HCT116 (cell line): ENCODE results near the gene KNSTRN. TPM values are rescaled to one million over a fixed set of nuclear protein-coding genes. Genes with fewer than 3 reads are reported as not detected.

Source experiments
- ATAC-seq: fragments of 200-7000 bp; cut with Tn5 transposase; 2 replicates; pipeline ENCODE4 v1.9.1; 2020; ENCODE audit warnings: mild to moderate bottlenecking, moderate library complexity
- BruUV-seq: library from RNA; stranded (reverse); fragments of 400-500 nt; replicated peaks from 2 replicates; lab custom pipeline; 2021; lab: Mats Ljungman, UMichigan
- CTCF ChIA-PET: fragments of 300-600 bp; sonication (Branson Sonifier 250); formaldehyde crosslinking; loops from one replicate; lab custom pipeline; 2021; ENCODE audit warnings: antibody characterized with exemption; lab: Charles Lee
- POLR2A ChIA-PET: fragments of 300-600, 350-600 bp; sonication (Branson Sonifier 250); formaldehyde crosslinking; loops from one replicate; lab custom pipeline; 2021; ENCODE audit warnings: antibody characterized with exemption; lab: Charles Lee
- RAD21 ChIA-PET, 2 experiments: fragments of 300-600 bp; sonication (Branson Sonifier 250); formaldehyde crosslinking; loops; one replicate each; lab custom pipeline; 2023; ENCODE audit warnings: low total read pairs in 2 of 2; ENCODE audit not compliant: uncharacterized antibody in 2 of 2, unreplicated experiment in 2 of 2, low non-redundant PET in 1 of 2; lab: Charles Lee
- DNase-seq: peaks from one replicate; pipeline ENCODE4 v3.0.0-alpha.2; 2010; ENCODE audit warnings: low read depth, low spot score
- H2AFZ ChIP-seq: fragments of 200-600 bp; shearing (Covaris generic), sonication (generic); 2 replicates; pipeline ENCODE4 v1.6.1; 2017; ENCODE audit warnings: low read depth, mixed run types, mixed read lengths, antibody characterized with exemption, low read length; ENCODE audit not compliant: poor library complexity, severe bottlenecking
- H3K27ac ChIP-seq: 2 replicates; pipeline ENCODE4 v1.5.1; 2012; ENCODE audit warnings: low read depth, low read length
- H3K27me3 ChIP-seq: fragments of 200-600 bp; sonication (generic); 2 replicates; pipeline ENCODE4 v1.6.1; 2016; ENCODE audit warnings: mixed run types, low read length, mixed read lengths; ENCODE audit not compliant: insufficient read depth
- H3K36me3 ChIP-seq, 2 experiments: fragments of 200-500 bp in 1 of 2; fragments of 200-600 bp in 1 of 2; sonication (Bioruptor generic) in 1 of 2; sonication (generic) in 1 of 2; 2 replicates each; pipeline versions ENCODE4 v1.5.1 to v1.6.1; 2014 to 2016; ENCODE audit warnings: low read length in 2 of 2, inconsistent platforms in 1 of 2, mixed read lengths in 1 of 2, mixed run types in 1 of 2; ENCODE audit not compliant: insufficient read depth in 2 of 2, control insufficient read depth in 1 of 2
- H3K4me1 ChIP-seq, 2 experiments: fragments of 200-600 bp in 1 of 2; sonication (generic) in 1 of 2; 2 replicates each; pipeline versions ENCODE4 v1.5.1 to v1.6.1; 2012 to 2017; ENCODE audit warnings: low read length in 2 of 2, inconsistent platforms in 1 of 2, mild to moderate bottlenecking in 1 of 2, mixed read lengths in 1 of 2, mixed run types in 1 of 2, moderate library complexity in 1 of 2; ENCODE audit not compliant: insufficient read depth in 2 of 2, control insufficient read depth in 1 of 2
- H3K4me2 ChIP-seq: fragments of 200-600 bp; sonication (generic); 2 replicates; pipeline ENCODE4 v1.6.1; 2017; ENCODE audit warnings: mixed run types, low read length, mixed read lengths
- H3K4me3 ChIP-seq, 2 experiments: fragments of 200-600 bp in 1 of 2; sonication (generic) in 1 of 2; replicated peaks in 1 of 2; 2 replicates each; pipeline ENCODE4 v1.5.1; 2011 to 2016; ENCODE audit warnings: low read length in 2 of 2, control low read depth in 1 of 2, low read depth in 1 of 2, mild to moderate bottlenecking in 1 of 2, mixed read lengths in 1 of 2, mixed run types in 1 of 2
- H3K79me2 ChIP-seq: fragments of 200-600 bp; sonication (generic); 2 replicates; pipeline ENCODE4 v1.6.1; 2017; ENCODE audit warnings: mild to moderate bottlenecking, mixed run types, low read length, moderate library complexity, mixed read lengths; ENCODE audit not compliant: insufficient read depth
- H3K9ac ChIP-seq: fragments of 200-600 bp; sonication (generic); 2 replicates; pipeline ENCODE4 v1.6.1; 2016; ENCODE audit warnings: low read length, mixed read lengths
- H3K9me2 ChIP-seq: fragments of 200-600 bp; sonication (generic), shearing (Covaris generic); 2 replicates; pipeline ENCODE4 v1.6.1; 2017; ENCODE audit warnings: mixed run types, mild to moderate bottlenecking, moderate library complexity; ENCODE audit not compliant: insufficient read depth
- H3K9me3 ChIP-seq, 2 experiments: fragments of 200-500 bp in 1 of 2; fragments of 200-600 bp in 1 of 2; sonication (Bioruptor generic) in 1 of 2; sonication (generic) in 1 of 2; 2 replicates each; pipeline ENCODE4 v1.6.1; 2014 to 2017; ENCODE audit warnings: low read length in 2 of 2, mixed read lengths in 2 of 2, inconsistent platforms in 1 of 2, low read depth in 1 of 2, mild to moderate bottlenecking in 1 of 2, mixed run types in 1 of 2, moderate library complexity in 1 of 2; ENCODE audit not compliant: control insufficient read depth in 1 of 2, insufficient read depth in 1 of 2
- H4K20me1 ChIP-seq: fragments of 200-600 bp; sonication (generic), shearing (Covaris generic); 2 replicates; pipeline ENCODE4 v1.6.1; 2017; ENCODE audit warnings: mixed run types, mild to moderate bottlenecking, moderate library complexity; ENCODE audit not compliant: insufficient read depth
- CTCF ChIP-seq, 3 experiments: fragments of 200-600 bp in 1 of 3; sonication (generic) in 1 of 3; IDR thresholded peaks in 2 of 3; conservative IDR thresholded peaks in 1 of 3; 2 replicates each; pipeline ENCODE4 v1.5.1; 2012 to 2017; ENCODE audit warnings: low read depth in 2 of 3, low read length in 2 of 3, antibody characterized with exemption in 1 of 3, borderline replicate concordance in 1 of 3, control low read depth in 1 of 3, mild to moderate bottlenecking in 1 of 3, mixed read lengths in 1 of 3, mixed run types in 1 of 3, moderate library complexity in 1 of 3; ENCODE audit not compliant: insufficient read depth in 1 of 3
- POLR2AphosphoS5 ChIP-seq: IDR thresholded peaks from 2 replicates; pipeline ENCODE4 v1.6.1; 2011; ENCODE audit warnings: mild to moderate bottlenecking, low read depth, low read length, moderate library complexity
- intact Hi-C: fragments of 100-400 bp; cut with micrococcal nuclease; formaldehyde crosslinking; loops from 2 replicates; pipeline ENCODE4 v1.10.0; 2022
- total RNA-seq: library from RNA; stranded (reverse); gene quantifications from one replicate; pipeline ENCODE4 v1.2.1, GENCODE V29; 2021; ENCODE audit not compliant: unreplicated experiment

Gene KNSTRN
- total RNA-seq, 1 experiment from 2014 or later, result 84.1 TPM

DNA sequence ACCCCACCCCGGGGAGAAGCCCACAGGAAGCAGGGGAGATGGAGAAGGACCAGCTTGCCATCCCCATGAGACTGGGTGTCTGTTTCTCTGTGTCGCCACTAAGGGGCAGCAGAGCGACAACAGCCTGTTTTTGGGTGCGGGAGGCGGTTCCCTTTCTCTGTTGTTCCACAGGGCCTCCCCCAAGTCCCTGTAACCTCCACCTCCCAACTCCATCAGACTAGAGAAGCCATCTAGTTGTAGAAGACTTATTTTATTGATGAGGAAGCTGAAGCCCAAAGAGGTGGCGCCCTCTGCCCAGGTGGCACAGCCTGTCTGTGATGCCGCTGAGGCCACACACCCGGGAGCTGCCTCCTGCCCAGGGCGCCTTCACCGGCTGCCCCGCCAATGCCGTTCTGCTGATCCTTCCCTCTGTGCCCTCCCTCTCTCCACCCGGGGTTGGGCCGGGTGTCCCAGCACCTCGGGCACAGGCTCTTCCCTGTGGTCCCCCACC lies 37.8 kb upstream of the KNSTRN start:
- no peak overlapping the region for H3K27ac ChIP-seq

More for the DNA sequence above, 37.8 kb upstream of the KNSTRN start:
- no TSS peak for BruUV-seq
- ChIA-PET POLR2A (no interaction called here), RAD21 (interaction anchor here in 1 of 2 experiments (1.5 kb wide), 1 partner anchor 12 kb away, joined by 3 read pairs; no protein-coding TSS in a partner anchor)
- H3K27me3 ChIP-seq, result no peaks in the 10 kb centered on the region
- no peaks in the 10 kb centered on the region for H4K20me1 ChIP-seq
- no peak for DNase-seq
- ATAC-seq, result peak; percentile 55
- no peak overlapping the region for H3K4me3 ChIP-seq
- H3K79me2 ChIP-seq, result peaks cover 3% of the 10 kb centered on the region; the same call in 1 of the 2 replicates
- no peaks in the 10 kb centered on the region for H3K36me3 ChIP-seq
- no peak overlapping the region for H3K4me2 ChIP-seq
- TF ChIP-seq CTCF (IDR thresholded peaks at IDR 0.05 in 2 of 3, conservative IDR thresholded peaks at IDR 0.05 in 1 of 3; ENCODE audit: borderline replicate concordance in 1 of 3, insufficient read depth in 1 of 3, low read depth in 2 of 3, low read length in 2 of 3), result peak in 2 of 3 experiments; percentile 85 to 86; a peak in 4 of 6 replicates
- TF ChIP-seq POLR2AphosphoS5, result no peak
- TF ChIP-seq, all 23 proteins: peak for 1
- Histone ChIP-seq H2AFZ (no peak overlapping the region), H3K9me2 (no peaks in the 10 kb centered on the region), H3K9ac (no peak overlapping the region), H3K9me3 (no peaks in the 10 kb centered on the region), H3K4me1 (peaks cover 18 to 72% of the 10 kb centered on the region in 2 experiments)
- intact Hi-C loops, result loop anchor here (10.0 kb wide), 1 partner anchor 160 kb away; no protein-coding TSS in a partner anchor
- CTCF ChIA-PET, result interaction anchor here (0.6 to 2.9 kb wide), 10 partner anchors 11 to 127 kb away, joined by 3 to 22 read pairs (median 3); partner anchors contain the start of gene DISP2
